NT2/D1 (cell line): ENCODE data around the gene TMF1.

ENCODE experiments used
- SUZ12 ChIP-seq: IDR thresholded peaks from 2 replicates; pipeline ENCODE4 v1.6.1; 2011; ENCODE audit not compliant: insufficient read length, insufficient read depth; ENCODE audit errors: extremely low read depth
- YY1 ChIP-seq: IDR thresholded peaks from 2 replicates; pipeline ENCODE4 v1.6.1; 2011; ENCODE audit not compliant: insufficient read length, insufficient read depth
- ZNF274 ChIP-seq: IDR thresholded peaks from 2 replicates; pipeline ENCODE4 v1.6.1; 2011; ENCODE audit warnings: mild to moderate bottlenecking, low read depth, low read length

- no peak for TF ChIP-seq YY1
- TF ChIP-seq ZNF274, result no peak
- TF ChIP-seq SUZ12, result no peak
Measured at GRCh38 chr3:69020424-69020823, 31.7 kb downstream of the TMF1 start.
